Activated naive CD8-positive, alpha-beta T cell treated with anti-CD3 and anti-CD28 coated beads, Interleukin-2, amount 50 U/mL, for 24 hours (primary cell): Measurements from ENCODE around the gene USP2.
A peak's percentile ranks its signal among the peaks of the same experiment; 100 is the strongest.

Experiments
- ATAC-seq: fragments of 150-1000 bp; cut with Tn5 transposase; one replicate; pipeline ENCODE4 v1.10.0; 2021
- DNase-seq: peaks from one replicate; pipeline ENCODE4 v3.0.0; 2021
- H3K27ac Mint-ChIP-seq: one replicate; pipeline ENCODE4 v1.8.0; 2021; ENCODE audit warnings: mild to moderate bottlenecking, mixed read lengths
- H3K27me3 Mint-ChIP-seq: one replicate; pipeline ENCODE4 v1.8.0; 2021; ENCODE audit warnings: mixed read lengths
- H3K36me3 Mint-ChIP-seq: one replicate; pipeline ENCODE4 v1.8.0; 2021; ENCODE audit warnings: low read depth, mixed read lengths
- H3K4me1 Mint-ChIP-seq: one replicate; pipeline ENCODE4 v1.8.0; 2021; ENCODE audit warnings: mixed read lengths
- H3K4me3 Mint-ChIP-seq: one replicate; pipeline ENCODE4 v1.8.0; 2021; ENCODE audit warnings: mild to moderate bottlenecking, moderate library complexity, mixed read lengths
- H3K9me3 Mint-ChIP-seq: one replicate; pipeline ENCODE4 v1.8.0; 2021; ENCODE audit warnings: mixed read lengths

The USP2 gene

DNA sequence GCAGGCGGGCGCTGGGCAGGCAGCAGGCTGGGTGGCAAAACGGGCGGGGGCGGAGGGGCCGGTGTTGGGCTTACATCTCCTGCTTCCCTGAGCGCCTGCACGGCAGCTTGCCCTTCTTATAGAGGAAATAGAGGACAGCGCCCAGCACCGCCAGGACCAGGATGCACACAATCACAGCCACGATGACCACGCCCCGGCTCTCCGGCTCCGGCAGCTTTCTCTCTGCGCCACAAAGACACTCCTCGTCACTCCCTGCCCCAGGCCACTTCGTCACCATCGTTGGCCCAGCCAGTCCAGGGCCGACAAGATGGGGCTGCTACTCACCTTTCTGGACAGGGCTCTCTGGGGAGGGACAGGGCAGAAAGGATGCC lies 70.8 kb downstream of the USP2 start:
- Mint-ChIP-seq H3K36me3 (peaks cover 5% of the 10 kb centered on the region), H3K9me3 (no peaks in the 10 kb centered on the region), H3K4me3 (no peak overlapping the region), H3K27me3 (no peaks in the 10 kb centered on the region), H3K27ac (no peak overlapping the region), H3K4me1 (peaks cover 24% of the 10 kb centered on the region)
- ATAC-seq (no peak), DNase-seq (no peak)

DNA sequence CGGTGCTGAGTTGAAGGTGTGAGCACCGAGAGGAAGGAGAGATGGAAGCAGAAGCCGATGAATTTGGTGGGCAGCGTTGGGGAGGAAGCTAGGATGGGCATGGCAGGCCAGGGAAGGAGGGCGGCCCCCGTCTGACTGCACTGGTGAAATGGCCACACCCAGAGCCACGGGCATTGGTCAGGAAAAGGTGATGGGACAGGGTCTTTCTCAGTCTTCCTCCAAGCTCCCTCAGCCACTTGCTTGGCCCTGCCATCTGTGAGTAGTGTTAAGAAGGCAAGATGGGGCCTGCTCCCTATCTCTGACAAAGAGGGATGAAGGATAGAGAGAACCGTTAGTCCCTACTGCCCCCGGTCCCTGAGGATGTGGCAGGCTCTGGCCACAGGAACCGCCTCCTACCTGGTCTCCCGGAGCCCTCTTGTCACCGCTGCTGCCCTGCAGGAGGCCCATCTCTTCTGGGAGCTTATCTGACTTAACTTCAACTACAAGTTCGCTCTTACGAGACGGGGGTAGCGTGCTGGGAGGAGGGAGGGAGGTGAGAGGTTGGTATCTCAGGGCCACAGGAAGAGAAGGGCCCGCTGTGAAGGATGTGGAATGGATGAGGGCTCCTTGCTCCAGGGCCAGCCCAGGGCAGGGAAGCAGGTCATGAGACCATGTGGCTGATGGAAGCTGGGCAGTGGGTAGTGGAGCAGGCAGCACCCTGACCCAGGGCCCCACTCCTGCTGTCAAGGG lies 71.4 kb downstream of the USP2 start:
- no peaks in the 10 kb centered on the region for H3K27me3 Mint-ChIP-seq
- no peak for ATAC-seq
- no peaks in the 10 kb centered on the region for H3K9me3 Mint-ChIP-seq
- peaks cover 8% of the 10 kb centered on the region for H3K36me3 Mint-ChIP-seq
- DNase-seq = no peak
- H3K4me3 Mint-ChIP-seq = no peak overlapping the region
- no peak overlapping the region for H3K27ac Mint-ChIP-seq
- H3K4me1 Mint-ChIP-seq = peaks cover 24% of the 10 kb centered on the region

DNA sequence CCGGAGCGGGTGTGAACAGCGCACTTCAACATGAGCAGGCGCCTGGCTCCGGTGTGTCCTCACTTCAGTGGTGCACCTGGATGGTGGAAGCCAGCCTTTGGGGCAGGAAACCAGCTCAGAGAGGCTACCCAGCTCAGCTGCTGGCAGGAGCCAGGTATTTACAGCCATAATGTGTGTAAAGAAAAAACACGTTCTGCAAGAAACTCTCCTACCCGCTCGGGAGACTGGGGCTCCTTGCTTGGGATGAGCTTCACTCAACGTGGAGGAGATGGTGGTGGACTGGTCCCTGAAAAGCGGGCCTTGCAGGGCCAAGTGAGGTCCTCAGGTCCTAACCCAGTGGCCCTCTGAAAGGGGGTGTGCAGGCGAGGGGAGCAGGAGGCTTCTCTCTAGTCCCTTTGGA lies 72.1 kb downstream of the USP2 start:
- H3K27ac Mint-ChIP-seq = no peak overlapping the region
- ATAC-seq = no peak
- no peaks in the 10 kb centered on the region for H3K9me3 Mint-ChIP-seq
- no peaks in the 10 kb centered on the region for H3K27me3 Mint-ChIP-seq
- peaks cover 9% of the 10 kb centered on the region for H3K36me3 Mint-ChIP-seq
- no peak overlapping the region for H3K4me3 Mint-ChIP-seq
- DNase-seq = no peak
- H3K4me1 Mint-ChIP-seq = peaks cover 29% of the 10 kb centered on the region

DNA sequence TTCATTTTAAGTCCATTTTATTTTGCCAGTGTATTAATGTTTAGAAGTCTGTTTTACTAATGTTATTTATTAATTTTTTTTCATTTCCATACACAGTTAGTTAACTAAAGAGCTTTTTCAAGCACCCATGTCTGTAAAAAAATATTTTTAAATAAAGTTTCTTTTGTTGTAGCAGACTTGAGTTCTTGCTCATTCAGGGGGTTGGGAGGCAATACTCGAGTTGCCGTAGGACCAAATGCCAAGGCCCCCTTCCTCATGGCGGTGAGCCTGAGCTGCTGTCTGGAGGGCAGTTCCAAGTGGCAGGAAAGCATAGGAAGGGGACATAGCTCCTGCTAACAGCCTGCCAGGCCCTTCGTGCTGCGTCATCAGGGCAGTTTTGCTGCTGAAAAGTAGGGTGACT lies 73.5 kb downstream of the USP2 start:
- DNase-seq (no peak), ATAC-seq (no peak)
- Mint-ChIP-seq H3K36me3 (peaks cover 23% of the 10 kb centered on the region), H3K27ac (no peak overlapping the region), H3K9me3 (no peaks in the 10 kb centered on the region), H3K4me3 (no peak overlapping the region), H3K4me1 (peaks cover 29% of the 10 kb centered on the region), H3K27me3 (no peaks in the 10 kb centered on the region)

DNA sequence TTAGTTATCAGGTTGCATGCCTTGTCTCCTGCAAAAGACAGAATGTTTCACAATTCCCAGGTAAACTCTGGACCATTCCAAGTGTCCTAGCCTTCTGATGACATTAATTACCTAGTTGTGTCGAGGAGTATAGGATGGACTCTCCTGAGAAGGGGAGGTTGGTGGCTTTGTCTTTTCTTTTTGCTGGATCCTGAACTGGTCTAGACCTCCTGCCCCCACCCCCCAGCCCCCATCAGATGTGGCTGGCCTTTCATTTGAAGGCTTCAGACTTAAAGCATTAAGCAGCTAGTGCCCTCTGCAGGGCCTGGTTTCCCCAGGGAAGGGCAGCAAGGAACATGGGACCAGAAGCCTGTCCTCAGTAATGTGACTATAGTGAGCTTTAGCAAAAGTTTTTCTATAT lies 74.3 kb downstream of the USP2 start:
- Mint-ChIP-seq H3K27ac (peak overlapping the region; percentile 97), H3K36me3 (peaks cover 23% of the 10 kb centered on the region), H3K4me1 (peaks cover 29% of the 10 kb centered on the region), H3K9me3 (no peaks in the 10 kb centered on the region), H3K27me3 (no peaks in the 10 kb centered on the region), H3K4me3 (no peak overlapping the region)
- ATAC-seq (no peak), DNase-seq (no peak)

DNA sequence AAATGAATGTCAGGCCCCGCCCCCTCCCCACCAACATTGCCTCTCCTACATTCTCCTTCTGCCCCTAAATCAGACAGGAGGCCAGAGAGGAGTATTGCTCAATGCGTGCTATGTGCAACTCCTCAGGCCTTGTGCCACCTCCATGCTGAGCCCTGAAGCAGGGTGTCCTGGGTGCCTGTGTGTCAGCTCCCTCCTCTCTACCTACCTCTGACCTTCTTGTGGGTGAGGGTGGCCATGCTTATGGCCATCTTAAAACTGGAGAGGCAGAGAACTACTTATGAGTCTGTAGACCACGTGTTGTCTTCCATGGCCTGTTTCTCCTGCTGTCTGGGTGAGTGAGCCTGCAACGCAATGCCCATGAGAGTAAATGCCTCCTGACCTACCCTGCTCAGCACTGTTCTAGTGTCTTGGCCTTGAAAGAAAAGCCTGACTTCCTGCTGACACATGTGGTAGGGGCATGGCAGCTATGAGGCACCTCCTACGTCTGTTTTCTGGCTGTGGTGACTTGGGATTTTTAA lies 75.1 kb downstream of the USP2 start:
- Mint-ChIP-seq H3K4me3 (peak overlapping the region; percentile 57), H3K27me3 (no peaks in the 10 kb centered on the region), H3K27ac (peak overlapping the region; percentile 97), H3K9me3 (no peaks in the 10 kb centered on the region), H3K36me3 (peaks cover 28% of the 10 kb centered on the region), H3K4me1 (peaks cover 29% of the 10 kb centered on the region)
- peak; percentile 33 for DNase-seq
- peak; percentile 89 for ATAC-seq

DNA sequence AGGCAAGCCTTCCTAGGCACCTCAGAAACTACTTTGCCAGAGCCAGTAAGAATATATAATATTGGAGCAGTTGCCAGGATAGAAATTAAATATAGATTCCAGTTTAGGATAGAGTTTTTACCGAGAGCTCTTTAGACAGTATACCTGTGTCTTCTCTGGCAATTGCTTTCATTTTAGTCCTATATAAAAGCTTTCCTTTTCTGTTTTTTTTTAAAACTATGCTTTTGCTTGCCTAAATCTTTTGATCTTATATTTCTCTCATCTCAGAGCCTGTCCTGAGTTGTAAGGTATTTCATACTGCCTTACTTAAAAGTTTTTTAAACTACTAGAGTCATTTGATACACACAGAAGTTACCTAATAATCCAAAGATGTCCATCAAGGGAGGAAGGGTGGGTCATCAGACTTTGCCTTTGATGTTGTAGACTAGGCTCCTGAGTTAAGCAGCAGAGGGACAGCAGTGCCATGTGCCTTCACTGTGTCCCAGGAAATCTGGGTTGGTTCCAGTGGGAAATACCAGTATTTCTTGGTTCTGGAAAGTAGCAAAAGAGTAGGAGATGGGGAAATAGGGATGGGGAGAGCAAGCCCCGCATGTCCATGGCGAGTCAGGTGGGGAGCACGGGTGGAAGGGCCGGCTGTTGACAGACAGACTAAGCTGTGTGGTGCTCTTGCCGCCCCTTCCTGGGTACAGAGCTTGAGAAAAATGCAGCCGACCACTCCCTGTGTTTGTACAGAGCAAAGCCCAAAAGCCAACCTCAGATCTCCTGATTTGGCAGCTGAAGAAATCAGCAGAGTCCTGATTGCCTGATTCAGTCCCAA lies 75.7 kb downstream of the USP2 start:
- peak; percentile 31 for ATAC-seq
- peaks cover 29% of the 10 kb centered on the region for H3K4me1 Mint-ChIP-seq
- DNase-seq = no peak
- peaks cover 32% of the 10 kb centered on the region for H3K36me3 Mint-ChIP-seq
- no peaks in the 10 kb centered on the region for H3K9me3 Mint-ChIP-seq
- H3K27ac Mint-ChIP-seq = peak overlapping the region; percentile 97
- no peaks in the 10 kb centered on the region for H3K27me3 Mint-ChIP-seq
- H3K4me3 Mint-ChIP-seq = peak overlapping the region; percentile 57
